ENCODE measurements around the gene DDX42. TPM values are rescaled to one million over a fixed set of nuclear protein-coding genes. Genes with fewer than 3 reads are reported as not detected.

DDX42 gene
- total and polyA plus RNA-seq, 9 of the 15 experiments (the other 6 are each of a cell fraction or from before 2014, with no cell fraction given), result 16.5 to 149 (median 87.6) TPM

- TF ChIP-seq WHSC1 (IDR thresholded peaks at IDR 0.05; ENCODE audit: low read length), result no peak
- TF ChIP-seq PBX2 (CRISPR knock-in tag; IDR thresholded peaks at IDR 0.05; ENCODE audit: low read depth), result no peak
- TF ChIP-seq PBX2 (tag; conservative IDR thresholded peaks at IDR 0.05; ENCODE audit: low read depth), result no peak
- peak; percentile 69; the same call in 1 of the 2 replicates for TF ChIP-seq ZNF395 (CRISPR knock-in tag; IDR thresholded peaks at IDR 0.05)
- TF ChIP-seq TAL1 (IDR thresholded peaks at IDR 0.05), result no peak
- TF ChIP-seq UBTF (IDR thresholded peaks at IDR 0.05; ENCODE audit: borderline replicate concordance in 1 of 2, low read depth in 2 of 2, low read length in 2 of 2), result peak; percentile 60 to 96; a peak in 3 of 4 replicates
- TF ChIP-seq ZBTB11 (CRISPR knock-in tag; IDR thresholded peaks at IDR 0.05), result peak; percentile 64 to 93 (median 75); a peak in 4 of 6 replicates
- TF ChIP-seq TAF1 (IDR thresholded peaks at IDR 0.05; ENCODE audit: control insufficient read depth, extremely low read depth, insufficient read depth, low read length, severe bottlenecking), result peak; percentile 80
- TF ChIP-seq PHB2 (IDR thresholded peaks at IDR 0.05; ENCODE audit: low read depth), result no peak
- no peak for TF ChIP-seq XRCC4 (IDR thresholded peaks at IDR 0.05; ENCODE audit: extremely low read depth, insufficient read depth, insufficient read length)
- no peak for TF ChIP-seq NR0B1 (IDR thresholded peaks at IDR 0.05; ENCODE audit: partially characterized antibody)
- TF ChIP-seq ZNF239 (CRISPR knock-in tag; IDR thresholded peaks at IDR 0.05), result no peak; the same call in 1 of the 2 replicates
- no peak for TF ChIP-seq SNRNP70 (optimal IDR thresholded peaks at IDR 0.05; ENCODE audit: low read depth, low read length)
- TF ChIP-seq ZNF76 (CRISPR knock-in tag; IDR thresholded peaks at IDR 0.05; ENCODE audit: borderline replicate concordance), result 0 out of 2 replicates have a peak, but pooled peaks have one; percentile 13
Observed at GRCh38 chr17:63827002-63827800, 53.2 kb downstream of the DDX42 start, which contains the start of the genes FTSJ3 and PSMC5 (continued).
